ENCODE results near the gene ATOH8. TPM values are rescaled to one million over a fixed set of nuclear protein-coding genes. Genes with fewer than 3 reads are reported as not detected.

The ATOH8 gene
- total and polyA plus RNA-seq, 2 donors from 2014 or later: 11.2 to 18.6 TPM

- no peak for TF ChIP-seq CTCF (IDR thresholded peaks at IDR 0.05; ENCODE audit: borderline replicate concordance, extremely low read depth, insufficient read depth)
- H3K4me1 ChIP-seq (ENCODE audit: control insufficient read depth in 2 of 3, insufficient read depth in 2 of 3, low read depth in 1 of 3, low read length in 3 of 3): peaks cover 0 to 61% (median 23%) of the 10 kb centered on the region in 3 donors
- H3K9ac ChIP-seq (ENCODE audit: low read length in 3 of 3): no peak overlapping the region
- peak overlapping the region in 1 of 2 donors; percentile 47 for H3K27ac ChIP-seq (ENCODE audit: low read depth in 2 of 2, low read length in 2 of 2)
- H3K4me3 ChIP-seq (ENCODE audit: low read length in 3 of 3): no peak overlapping the region
- FAIRE-seq (no peak), DNase-seq (peak in 3 of 5 donors; percentile 35 to 77 (median 66))
- H3K27me3 ChIP-seq (ENCODE audit: control insufficient read depth, insufficient read depth, low read length): no peaks in the 10 kb centered on the region
- intact Hi-C loops (cut with DNase I): no loop called here
- H3K9me3 ChIP-seq (ENCODE audit: control insufficient read depth in 2 of 3, insufficient read depth in 1 of 3, low read length in 3 of 3): no peaks in the 10 kb centered on the region
- H3K36me3 ChIP-seq (ENCODE audit: control insufficient read depth in 2 of 3, insufficient read depth in 3 of 3, low read length in 3 of 3): no peaks in the 10 kb centered on the region
These were observed 14.9 kb downstream of the ATOH8 start for GRCh38 chr2:85768713-85769112.

- Histone ChIP-seq H3K27ac (ENCODE audit: low read depth in 2 of 2, low read length in 2 of 2) (no peak overlapping the region), H3K9me3 (ENCODE audit: control insufficient read depth in 2 of 3, insufficient read depth in 1 of 3, low read length in 3 of 3) (no peaks in the 10 kb centered on the region), H3K27me3 (ENCODE audit: control insufficient read depth, insufficient read depth, low read length) (no peaks in the 10 kb centered on the region), H3K36me3 (ENCODE audit: control insufficient read depth in 2 of 3, insufficient read depth in 3 of 3, low read length in 3 of 3) (no peaks in the 10 kb centered on the region), H3K4me1 (ENCODE audit: control insufficient read depth in 2 of 3, insufficient read depth in 2 of 3, low read depth in 1 of 3, low read length in 3 of 3) (peaks cover 0 to 63% (median 23%) of the 10 kb centered on the region in 3 donors), H3K4me3 (ENCODE audit: low read length in 3 of 3) (no peak overlapping the region), H3K9ac (ENCODE audit: low read length in 3 of 3) (no peak overlapping the region)
- FAIRE-seq: no peak
- intact Hi-C loops (cut with DNase I): no loop called here
- TF ChIP-seq CTCF (IDR thresholded peaks at IDR 0.05; ENCODE audit: borderline replicate concordance, extremely low read depth, insufficient read depth): no peak
- peak in 4 of 5 donors; percentile 70 to 78 (median 76) for DNase-seq
These were observed 15.6 kb downstream of the ATOH8 start for GRCh38 chr2:85769236-85769982.

GRCh38 chr2:85769983-85770362 lies 16.2 kb downstream of the ATOH8 start:
- FAIRE-seq: no peak
- H3K27me3 ChIP-seq (ENCODE audit: control insufficient read depth, insufficient read depth, low read length): no peaks in the 10 kb centered on the region
- TF ChIP-seq CTCF (IDR thresholded peaks at IDR 0.05; ENCODE audit: borderline replicate concordance, extremely low read depth, insufficient read depth): no peak
- DNase-seq: no peak
- H3K4me1 ChIP-seq (ENCODE audit: control insufficient read depth in 2 of 3, insufficient read depth in 2 of 3, low read depth in 1 of 3, low read length in 3 of 3): peaks cover 0 to 59% (median 23%) of the 10 kb centered on the region in 3 donors
- no peak overlapping the region for H3K9ac ChIP-seq (ENCODE audit: low read length in 3 of 3)
- no peak overlapping the region for H3K27ac ChIP-seq (ENCODE audit: low read depth in 2 of 2, low read length in 2 of 2)
- intact Hi-C loops (cut with DNase I): no loop called here
- no peaks in the 10 kb centered on the region for H3K9me3 ChIP-seq (ENCODE audit: control insufficient read depth in 2 of 3, insufficient read depth in 1 of 3, low read length in 3 of 3)
- no peak overlapping the region for H3K4me3 ChIP-seq (ENCODE audit: low read length in 3 of 3)
- H3K36me3 ChIP-seq (ENCODE audit: control insufficient read depth in 2 of 3, insufficient read depth in 3 of 3, low read length in 3 of 3): no peaks in the 10 kb centered on the region
